Motor neuron (in vitro differentiated cells): ENCODE measurements around the gene SHTN1. TPM values are rescaled to one million over a fixed set of nuclear protein-coding genes. Genes with fewer than 3 reads are reported as not detected.
A peak's percentile ranks its signal among the peaks of the same experiment; 100 is the strongest.

ENCODE experiments used
- ATAC-seq, 8 experiments: fragments of 200-7000 bp; cut with Tn5 transposase; replicated peaks in 6 of 8; 2 replicates each; pipeline ENCODE4 v1.8.0; 2021; ENCODE audit warnings: mild to moderate bottlenecking in 8 of 8, moderate library complexity in 8 of 8
- H3K27ac ChIP-seq, 2 donors: fragments of 250-450 bp; sonication (Bioruptor Pico); 2 replicates each; pipeline ENCODE4 v1.9.0; 2021; ENCODE audit warnings: antibody characterized with exemption in 2 of 2, mild to moderate bottlenecking in 2 of 2, moderate library complexity in 1 of 2
- H3K4me1 ChIP-seq, 2 donors: fragments of 250-450 bp; sonication (Bioruptor Pico); replicated peaks in 1 of 2; 2 replicates each; pipeline ENCODE4 v1.6.1; 2021; ENCODE audit warnings: antibody characterized with exemption in 2 of 2, mild to moderate bottlenecking in 2 of 2, moderate library complexity in 1 of 2
- H3K4me3 ChIP-seq, 5 donors: fragments of 250-450 bp; sonication (Bioruptor Pico); 2 replicates each; pipeline ENCODE4 v1.9.0; 2021; ENCODE audit warnings: antibody characterized with exemption in 5 of 5, mild to moderate bottlenecking in 5 of 5, moderate library complexity in 4 of 5
- WGBS, 10 experiments: fragments of 450-650 bp; shearing (Covaris generic); methylation state at CpG; one replicate each; pipeline ENCODE4 v1.0.0; 2022; 5-methylcytosine and 5-hydroxymethylcytosine counted together
- in situ Hi-C, 9 experiments: fragments of 400-800 bp; cut with MboI; loops; one replicate each; pipeline ENCODE4 v1.15.0; 2021; ENCODE audit warnings: low sequenced_read_pairs in 9 of 9, low pct_unique_long_range_greater_than_20kb in 2 of 9; ENCODE audit not compliant: unreplicated experiment in 9 of 9
- total RNA-seq, 8 experiments: library from RNA; unstranded; fragments of 300-600 nt; gene quantifications; 2 replicates each; pipeline versions ENCODE4 v1.2.3 to v1.2.4, GENCODE V29; 2022

The SHTN1 gene
- total RNA-seq, 8 experiments from 2014 or later: 3.4 to 49.6 (median 24.6) TPM

- WGBS, 10 experiments: 43 to 100% (median 85%) methylated on average over 1 to 2 of the region's 2 CpGs; no CpG with 5 or more reads in 2 of the 10 experiments
- Histone ChIP-seq H3K4me3 (no peak overlapping the region), H3K4me1 (peaks cover 0 to 10% of the 10 kb centered on the region in 2 donors), H3K27ac (no peak overlapping the region)
- in situ Hi-C loops: no loop called here
- ATAC-seq: no peak
Observed at GRCh38 chr10:116875897-116876296, 129.1 kb downstream of the SHTN1 start.

GRCh38 chr10:116873134-116873533 lies 131.9 kb downstream of the SHTN1 start:
- no peak for ATAC-seq
- Histone ChIP-seq H3K4me1 (no peaks in the 10 kb centered on the region), H3K4me3 (no peak overlapping the region), H3K27ac (no peak overlapping the region)
- WGBS, 10 experiments: 0 to 83% (median 43%) methylated on average over 1 to 2 of the region's 2 CpGs; no CpG with 5 or more reads in 1 of the 10 experiments
- in situ Hi-C loops: no loop called here

GRCh38 chr10:116870949-116871348 lies 134.0 kb downstream of the SHTN1 start:
- Histone ChIP-seq H3K4me3 (no peak overlapping the region), H3K4me1 (no peaks in the 10 kb centered on the region), H3K27ac (no peak overlapping the region)
- in situ Hi-C loops: no loop called here
- no peak for ATAC-seq
- 93 to 100% (median 100%) methylated on average over 1 to 2 of the region's 2 CpGs; no CpG with 5 or more reads in 5 of the 10 experiments for WGBS, 10 experiments

- Histone ChIP-seq H3K4me1 (no peaks in the 10 kb centered on the region), H3K27ac (no peak overlapping the region), H3K4me3 (no peak overlapping the region)
- 0 to 92% (median 58%) methylated on average over 1 to 3 of the region's 4 CpGs; no CpG with 5 or more reads in 5 of the 10 experiments for WGBS, 10 experiments
- ATAC-seq: peak in 1 of 8 experiments; percentile 14
- in situ Hi-C loops: no loop called here
Observed at GRCh38 chr10:116868722-116869121, 136.3 kb downstream of the SHTN1 start.

- 0 to 100% (median 0%) methylated on average over 1 to 4 of the region's 4 CpGs; no CpG with 5 or more reads in 5 of the 10 experiments for WGBS, 10 experiments
- in situ Hi-C loops: no loop called here
- Histone ChIP-seq H3K4me1 (no peaks in the 10 kb centered on the region), H3K4me3 (no peak overlapping the region), H3K27ac (no peak overlapping the region)
- ATAC-seq: peak in 3 of 8 experiments; percentile 68 to 95 (median 92)
Observed at GRCh38 chr10:116868198-116868676, 136.8 kb downstream of the SHTN1 start.

- ATAC-seq: peak in 1 of 8 experiments; percentile 54
Observed at GRCh38 chr10:116866987-116867595, 137.9 kb downstream of the SHTN1 start.

GRCh38 chr10:116866066-116866465 lies 138.9 kb downstream of the SHTN1 start:
- Histone ChIP-seq H3K4me3 (no peak overlapping the region), H3K27ac (no peak overlapping the region), H3K4me1 (no peaks in the 10 kb centered on the region)
- in situ Hi-C loops: no loop called here
- ATAC-seq: no peak
- WGBS, 10 experiments: 33 to 83% (median 54%) methylated on average over 1 to 2 of the region's 2 CpGs; no CpG with 5 or more reads in 1 of the 10 experiments

More at GRCh38 chr10:116866987-116867595, 137.9 kb downstream of the SHTN1 start:
- Histone ChIP-seq H3K4me1 (no peaks in the 10 kb centered on the region), H3K27ac (no peak overlapping the region), H3K4me3 (no peak overlapping the region)
- in situ Hi-C loops: no loop called here
- 47 to 100% (median 96%) methylated on average over 1 to 5 of the region's 6 CpGs for WGBS, 10 experiments

GRCh38 chr10:116864436-116864835 lies 140.6 kb downstream of the SHTN1 start:
- no peak for ATAC-seq
- 57 to 100% (median 94%) methylated on average over 1 to 3 of the region's 4 CpGs; no CpG with 5 or more reads in 3 of the 10 experiments for WGBS, 10 experiments
- Histone ChIP-seq H3K4me3 (no peak overlapping the region), H3K27ac (no peak overlapping the region), H3K4me1 (no peaks in the 10 kb centered on the region)
- in situ Hi-C loops: no loop called here

GRCh38 chr10:116861796-116862195 lies 143.2 kb downstream of the SHTN1 start:
- no peak for ATAC-seq
- in situ Hi-C loops: no loop called here
- WGBS, 10 experiments: 62 to 100% (median 82%) methylated on average over 1 to 2 of the region's 2 CpGs
- Histone ChIP-seq H3K4me1 (no peaks in the 10 kb centered on the region), H3K27ac (no peak overlapping the region), H3K4me3 (no peak overlapping the region)

- no peak for ATAC-seq
- H3K4me1 ChIP-seq: no peaks in the 10 kb centered on the region
- no peak overlapping the region for H3K27ac ChIP-seq
- in situ Hi-C loops: no loop called here
- WGBS, 10 experiments: 59 to 100% (median 97%) methylated on average over 1 to 3 of the region's 3 CpGs; no CpG with 5 or more reads in 1 of the 10 experiments
- H3K4me3 ChIP-seq: no peak overlapping the region
Observed at GRCh38 chr10:116857156-116857555, 147.8 kb downstream of the SHTN1 start.

- H3K4me1 ChIP-seq: peaks cover 5 to 6% of the 10 kb centered on the region in 2 donors
- in situ Hi-C loops: no loop called here
- no peak overlapping the region for H3K27ac ChIP-seq
- ATAC-seq: no peak
- no peak overlapping the region for H3K4me3 ChIP-seq
- WGBS, 10 experiments: 48 to 100% (median 82%) methylated on average over 1 to 4 of the region's 4 CpGs; no CpG with 5 or more reads in 2 of the 10 experiments
Observed at GRCh38 chr10:116853701-116854100, 151.3 kb downstream of the SHTN1 start.

- no peak for ATAC-seq
- H3K4me3 ChIP-seq: no peak overlapping the region
- H3K27ac ChIP-seq: no peak overlapping the region
- in situ Hi-C loops: no loop called here
- H3K4me1 ChIP-seq: peaks cover 8 to 10% of the 10 kb centered on the region in 2 donors
- 60 to 100% (median 87%) methylated on average over 1 to 3 of the region's 4 CpGs; no CpG with 5 or more reads in 2 of the 10 experiments for WGBS, 10 experiments
Observed at GRCh38 chr10:116853287-116853686, 151.7 kb downstream of the SHTN1 start.

- no peak overlapping the region for H3K27ac ChIP-seq
- in situ Hi-C loops: no loop called here
- H3K4me3 ChIP-seq: no peak overlapping the region
- H3K4me1 ChIP-seq: peaks cover 11 to 14% of the 10 kb centered on the region in 2 donors
- WGBS, 10 experiments: 50 to 100% (median 60%) methylated on average over 1 of the region's 1 CpG; no CpG with 5 or more reads in 7 of the 10 experiments
- ATAC-seq: no peak
Observed at GRCh38 chr10:116852246-116852645, 152.7 kb downstream of the SHTN1 start.
